Measurements from ENCODE around the gene HOXA10. TPM values are rescaled to one million over a fixed set of nuclear protein-coding genes. Genes with fewer than 3 reads are reported as not detected.

The HOXA10 gene
- total RNA-seq, 4 donors from 2014 or later = 4.7 to 8.9 (median 6.0) TPM

- H3K4me3 ChIP-seq = peak overlapping the region; percentile 32
- peak overlapping the region; percentile 68 for H3K27ac ChIP-seq
These were observed 4.2 kb upstream of the HOXA10 start for GRCh38 chr7:27178366-27178765.

GRCh38 chr7:27177795-27178320, 3.7 kb upstream of the HOXA10 start:
- TF ChIP-seq CTCF (IDR thresholded peaks at IDR 0.05) = no peak
- no peak for TF ChIP-seq EP300 (IDR thresholded peaks at IDR 0.05)
- no peak for TF ChIP-seq POLR2AphosphoS5 (IDR thresholded peaks at IDR 0.05)
- TF ChIP-seq POLR2A (IDR thresholded peaks at IDR 0.05) = no peak
- no peaks in the 10 kb centered on the region for H3K9me3 ChIP-seq
- H3K4me1 ChIP-seq = peaks cover 46% of the 10 kb centered on the region
- no peaks in the 10 kb centered on the region for H3K36me3 ChIP-seq
- peaks cover 33% of the 10 kb centered on the region for H3K27me3 ChIP-seq
- peak overlapping the region; percentile 68 for H3K27ac ChIP-seq
- 48% methylated on average over 5 of the region's 5 CpGs for WGBS
- H3K4me3 ChIP-seq = peak overlapping the region; percentile 32
- peak in 1 of 2 donors; percentile 11 for DNase-seq (ENCODE audit: low spot score in 2 of 2)

More at GRCh38 chr7:27178366-27178765, 4.2 kb upstream of the HOXA10 start:
- no peaks in the 10 kb centered on the region for H3K36me3 ChIP-seq
- peak; percentile 60 to 71 for DNase-seq (ENCODE audit: low spot score in 2 of 2)
- peaks cover 38% of the 10 kb centered on the region for H3K27me3 ChIP-seq
- no peak for TF ChIP-seq CTCF (IDR thresholded peaks at IDR 0.05)
- no peak for TF ChIP-seq POLR2A (IDR thresholded peaks at IDR 0.05)
- TF ChIP-seq EP300 (IDR thresholded peaks at IDR 0.05) = no peak
- TF ChIP-seq POLR2AphosphoS5 (IDR thresholded peaks at IDR 0.05) = no peak
- WGBS = 73% methylated on average over 6 of the region's 6 CpGs
- H3K9me3 ChIP-seq = no peaks in the 10 kb centered on the region
- H3K4me1 ChIP-seq = peaks cover 46% of the 10 kb centered on the region

- 60% methylated on average over 21 of the region's 22 CpGs for WGBS
These were observed 3.1 kb upstream of the HOXA10 start for GRCh38 chr7:27176962-27177794.

GRCh38 chr7:27176524-27176845, 2.4 kb upstream of the HOXA10 start:
- 83% methylated on average over 3 of the region's 3 CpGs for WGBS
- H3K4me3 ChIP-seq = peak overlapping the region; percentile 32
- no peaks in the 10 kb centered on the region for H3K36me3 ChIP-seq
- H3K27ac ChIP-seq = peak overlapping the region; percentile 68
- peaks cover 59% of the 10 kb centered on the region for H3K4me1 ChIP-seq
- DNase-seq (ENCODE audit: low spot score in 2 of 2) = peak in 1 of 2 donors; percentile 46
- no peaks in the 10 kb centered on the region for H3K9me3 ChIP-seq
- TF ChIP-seq POLR2AphosphoS5 (IDR thresholded peaks at IDR 0.05) = no peak
- TF ChIP-seq CTCF (IDR thresholded peaks at IDR 0.05) = no peak
- TF ChIP-seq EP300 (IDR thresholded peaks at IDR 0.05) = no peak
- no peak for TF ChIP-seq POLR2A (IDR thresholded peaks at IDR 0.05)
- H3K27me3 ChIP-seq = peaks cover 19% of the 10 kb centered on the region

More at GRCh38 chr7:27176962-27177794, 3.1 kb upstream of the HOXA10 start:
- peaks cover 26% of the 10 kb centered on the region for H3K27me3 ChIP-seq
- H3K9me3 ChIP-seq = no peaks in the 10 kb centered on the region
- peak; percentile 65 to 74 for DNase-seq (ENCODE audit: low spot score in 2 of 2)
- peak overlapping the region; percentile 68 for H3K27ac ChIP-seq
- peaks cover 52% of the 10 kb centered on the region for H3K4me1 ChIP-seq
- TF ChIP-seq CTCF (IDR thresholded peaks at IDR 0.05) = no peak
- TF ChIP-seq POLR2AphosphoS5 (IDR thresholded peaks at IDR 0.05) = no peak
- TF ChIP-seq POLR2A (IDR thresholded peaks at IDR 0.05) = no peak
- TF ChIP-seq EP300 (IDR thresholded peaks at IDR 0.05) = no peak
- no peaks in the 10 kb centered on the region for H3K36me3 ChIP-seq
- peak overlapping the region; percentile 32 for H3K4me3 ChIP-seq
